ENCODE measurements around the gene DYRK1A.

DNA sequence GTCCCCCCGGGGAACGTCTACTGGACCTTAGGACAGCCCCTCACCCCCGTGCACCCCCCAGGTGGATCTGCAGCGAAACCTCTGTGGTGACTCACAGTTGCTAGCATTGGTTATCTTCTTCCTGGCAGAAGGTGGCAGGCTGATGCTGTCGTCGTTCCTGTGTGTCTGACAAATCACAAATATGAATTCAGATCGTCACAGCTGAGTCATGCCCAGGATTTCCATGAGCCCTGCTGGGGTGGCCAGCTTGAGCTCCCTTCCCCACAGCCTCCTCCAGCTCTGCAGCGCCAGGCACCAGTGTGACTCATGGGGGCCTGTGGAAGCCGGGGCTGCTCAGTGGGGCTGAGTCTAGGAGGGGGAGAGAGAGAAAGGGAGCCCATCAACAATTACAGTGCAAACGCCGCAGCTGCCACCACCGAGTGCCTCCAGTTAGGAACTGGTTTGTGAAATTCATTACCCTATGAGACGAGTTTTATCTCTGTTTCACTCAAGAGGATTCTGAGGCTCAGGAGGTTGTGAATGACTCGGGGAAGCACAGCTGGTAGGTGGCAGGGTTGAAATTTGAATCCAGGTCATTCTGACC is 197.9 kb downstream of the DYRK1A start:
- TF ChIP-seq, protein P1, sequence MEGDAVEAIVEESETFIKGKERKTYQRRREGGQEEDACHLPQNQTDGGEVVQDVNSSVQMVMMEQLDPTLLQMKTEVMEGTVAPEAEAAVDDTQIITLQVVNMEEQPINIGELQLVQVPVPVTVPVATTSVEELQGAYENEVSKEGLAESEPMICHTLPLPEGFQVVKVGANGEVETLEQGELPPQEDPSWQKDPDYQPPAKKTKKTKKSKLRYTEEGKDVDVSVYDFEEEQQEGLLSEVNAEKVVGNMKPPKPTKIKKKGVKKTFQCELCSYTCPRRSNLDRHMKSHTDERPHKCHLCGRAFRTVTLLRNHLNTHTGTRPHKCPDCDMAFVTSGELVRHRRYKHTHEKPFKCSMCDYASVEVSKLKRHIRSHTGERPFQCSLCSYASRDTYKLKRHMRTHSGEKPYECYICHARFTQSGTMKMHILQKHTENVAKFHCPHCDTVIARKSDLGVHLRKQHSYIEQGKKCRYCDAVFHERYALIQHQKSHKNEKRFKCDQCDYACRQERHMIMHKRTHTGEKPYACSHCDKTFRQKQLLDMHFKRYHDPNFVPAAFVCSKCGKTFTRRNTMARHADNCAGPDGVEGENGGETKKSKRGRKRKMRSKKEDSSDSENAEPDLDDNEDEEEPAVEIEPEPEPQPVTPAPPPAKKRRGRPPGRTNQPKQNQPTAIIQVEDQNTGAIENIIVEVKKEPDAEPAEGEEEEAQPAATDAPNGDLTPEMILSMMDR (conservative IDR thresholded peaks at IDR 0.05; ENCODE audit: low read length), result 0 out of 2 replicates have a peak, but pooled peaks have one; percentile 18
- no peak for TF ChIP-seq EZH2phosphoT487 (IDR thresholded peaks at IDR 0.05; ENCODE audit: borderline replicate concordance)
